Measurements from ENCODE around the gene TMEM132D.
"Not testable (repeated sequence)": the region's sequence is repeated elsewhere in the genome, so short reads cannot be mapped to it uniquely, and the experiment has no call there.

TMEM132D gene

GRCh38 chr12:129571901-129572494 is 331.8 kb downstream of the TMEM132D start:
- DNase-seq = no peak

- DNase-seq = no peak
Measured at GRCh38 chr12:129570796-129571400, 332.9 kb downstream of the TMEM132D start.

GRCh38 chr12:129566800-129567199 is 337.0 kb downstream of the TMEM132D start:
- DNase-seq = no peak

GRCh38 chr12:129564768-129565167 is 339.1 kb downstream of the TMEM132D start:
- DNase-seq = no peak

GRCh38 chr12:129563266-129563665 is 340.6 kb downstream of the TMEM132D start:
- DNase-seq = no peak

GRCh38 chr12:129561304-129561703 is 342.5 kb downstream of the TMEM132D start:
- no peak for DNase-seq

- no peak for DNase-seq
Measured at GRCh38 chr12:129559776-129560175, 344.0 kb downstream of the TMEM132D start.

- DNase-seq = no peak
Measured at GRCh38 chr12:129558036-129558435, 345.8 kb downstream of the TMEM132D start.

- DNase-seq = no peak
Measured at GRCh38 chr12:129556082-129556481, 347.7 kb downstream of the TMEM132D start.

- DNase-seq = no peak
Measured at GRCh38 chr12:129552996-129553750, 350.7 kb downstream of the TMEM132D start.

GRCh38 chr12:129551441-129551840 is 352.4 kb downstream of the TMEM132D start:
- no peak for DNase-seq

- peak; percentile 99 for DNase-seq
Measured at GRCh38 chr12:129550353-129550752, 353.5 kb downstream of the TMEM132D start.

- no peak for DNase-seq
Measured at GRCh38 chr12:129549656-129550055, 354.2 kb downstream of the TMEM132D start.

GRCh38 chr12:129549020-129549419 is 354.8 kb downstream of the TMEM132D start:
- DNase-seq = not testable (repeated sequence)

GRCh38 chr12:129544716-129545115 is 359.1 kb downstream of the TMEM132D start:
- no peak for DNase-seq

GRCh38 chr12:129540954-129541353 is 362.9 kb downstream of the TMEM132D start:
- DNase-seq = no peak

- DNase-seq = peak; percentile 87
Measured at GRCh38 chr12:129540249-129540648, 363.6 kb downstream of the TMEM132D start.

- not testable (repeated sequence) for DNase-seq
Measured at GRCh38 chr12:129538724-129539335, 365.0 kb downstream of the TMEM132D start.

GRCh38 chr12:129538137-129538536 is 365.7 kb downstream of the TMEM132D start:
- no peak for DNase-seq

GRCh38 chr12:129534966-129535750 is 368.7 kb downstream of the TMEM132D start:
- no peak for DNase-seq

GRCh38 chr12:129532707-129533499 is 370.9 kb downstream of the TMEM132D start:
- DNase-seq = no peak

- DNase-seq = no peak
Measured at GRCh38 chr12:129532082-129532481, 371.7 kb downstream of the TMEM132D start.
